ENCODE data around the gene GGA3. TPM values are rescaled to one million over a fixed set of nuclear protein-coding genes. Genes with fewer than 3 reads are reported as not detected.

GGA3 gene
- polyA plus RNA-seq, 1 experiment, result 27.6 TPM

- ChIA-PET CTCF (interaction anchor here (1.1 kb wide), 1 partner anchor 22 kb away, joined by 3 read pairs; the partner anchor contains the start of gene SLC25A19), POLR2A (no interaction called here)
- no peak for TF ChIP-seq CTCF (IDR thresholded peaks at IDR 0.05; ENCODE audit: insufficient read depth, low read depth, low read length)
- Histone ChIP-seq H3K4me3 (ENCODE audit: low read depth, low read length) (no peak overlapping the region), H3K27me3 (ENCODE audit: control insufficient read depth, insufficient read depth, low read length) (no peaks in the 10 kb centered on the region), H3K36me3 (ENCODE audit: control insufficient read depth, insufficient read depth, low read length) (peaks cover 9% of the 10 kb centered on the region)
- DNase-seq (ENCODE audit: low read depth), result no peak
Measured at GRCh38 chr17:75267411-75268232, 6.2 kb upstream of the GGA3 start.

- CTCF ChIA-PET, result interaction anchor here (1.1 kb wide), 1 partner anchor 22 kb away, joined by 3 read pairs; the partner anchor contains the start of gene SLC25A19
- H3K27me3 ChIP-seq (ENCODE audit: control insufficient read depth, insufficient read depth, low read length), result no peaks in the 10 kb centered on the region
- TF ChIP-seq CTCF (IDR thresholded peaks at IDR 0.05; ENCODE audit: insufficient read depth, low read depth, low read length), result no peak
- H3K36me3 ChIP-seq (ENCODE audit: control insufficient read depth, insufficient read depth, low read length), result peaks cover 9% of the 10 kb centered on the region
- DNase-seq (ENCODE audit: low read depth), result no peak
- POLR2A ChIA-PET, result no interaction called here
- no peak overlapping the region for H3K4me3 ChIP-seq (ENCODE audit: low read depth, low read length)
Measured at GRCh38 chr17:75267153-75267410, 5.7 kb upstream of the GGA3 start.

GRCh38 chr17:75266316-75267152, 5.1 kb upstream of the GGA3 start:
- no peak for TF ChIP-seq CTCF (IDR thresholded peaks at IDR 0.05; ENCODE audit: insufficient read depth, low read depth, low read length)
- Histone ChIP-seq H3K36me3 (ENCODE audit: control insufficient read depth, insufficient read depth, low read length) (peaks cover 9% of the 10 kb centered on the region), H3K4me3 (ENCODE audit: low read depth, low read length) (no peak overlapping the region), H3K27me3 (ENCODE audit: control insufficient read depth, insufficient read depth, low read length) (no peaks in the 10 kb centered on the region)
- ChIA-PET POLR2A (no interaction called here), CTCF (interaction anchor here (1.1 kb wide), 1 partner anchor 23 kb away, joined by 3 read pairs; the partner anchor contains the start of gene SLC25A19)
- no peak for DNase-seq (ENCODE audit: low read depth)

- ChIA-PET POLR2A (no interaction called here), CTCF (no interaction called here)
- no peak overlapping the region for H3K4me3 ChIP-seq (ENCODE audit: low read depth, low read length)
- peaks cover 9% of the 10 kb centered on the region for H3K36me3 ChIP-seq (ENCODE audit: control insufficient read depth, insufficient read depth, low read length)
- no peaks in the 10 kb centered on the region for H3K27me3 ChIP-seq (ENCODE audit: control insufficient read depth, insufficient read depth, low read length)
- no peak for DNase-seq (ENCODE audit: low read depth)
- TF ChIP-seq CTCF (IDR thresholded peaks at IDR 0.05; ENCODE audit: insufficient read depth, low read depth, low read length), result no peak
Measured at GRCh38 chr17:75265614-75266315, 4.4 kb upstream of the GGA3 start.

GRCh38 chr17:75263055-75263454, 1.6 kb upstream of the GGA3 start:
- no peak for TF ChIP-seq CTCF (IDR thresholded peaks at IDR 0.05; ENCODE audit: insufficient read depth, low read depth, low read length)
- POLR2A ChIA-PET, result no interaction called here
- no peak for DNase-seq (ENCODE audit: low read depth)
- no peak overlapping the region for H3K4me3 ChIP-seq (ENCODE audit: low read depth, low read length)
- no peaks in the 10 kb centered on the region for H3K27me3 ChIP-seq (ENCODE audit: control insufficient read depth, insufficient read depth, low read length)
- CTCF ChIA-PET, result interaction anchor here (1.0 to 2.9 kb wide), 3 partner anchors 8 to 150 kb away, joined by 3 to 36 read pairs (median 11); partner anchors contain the start of gene MIF4GD
- peaks cover 9% of the 10 kb centered on the region for H3K36me3 ChIP-seq (ENCODE audit: control insufficient read depth, insufficient read depth, low read length)

Data from BJ (cell line).